HL-60/S4 treated with retinoic acid at 250 ng/mL for 4 days and 3 days (cell line): ENCODE results near the gene TTLL11.

ENCODE experiments used
- in situ Hi-C: fragments of 300-500 bp; cut with MboI; formaldehyde crosslinking; loops from 2 replicates; pipeline ENCODE4 v1.7.0; 2022; ENCODE audit warnings: low sequenced_read_pairs

Gene TTLL11

GRCh38 chr9:121985792-121986494, 107.2 kb downstream of the TTLL11 start:
- in situ Hi-C loops: loop anchor here (25.0 kb wide), 1 partner anchor 299 kb away; no protein-coding TSS in a partner anchor

- in situ Hi-C loops: loop anchor here (25.0 kb wide), 1 partner anchor 298 kb away; no protein-coding TSS in a partner anchor
Measured at GRCh38 chr9:121984726-121985402, 108.2 kb downstream of the TTLL11 start.

- in situ Hi-C loops: loop anchor here (25.0 kb wide), 1 partner anchor 296 kb away; no protein-coding TSS in a partner anchor
Measured at GRCh38 chr9:121983736-121984135, 109.4 kb downstream of the TTLL11 start.

GRCh38 chr9:121981118-121981883, 111.8 kb downstream of the TTLL11 start:
- in situ Hi-C loops: loop anchor here (25.0 kb wide), 1 partner anchor 294 kb away; no protein-coding TSS in a partner anchor

- in situ Hi-C loops: loop anchor here (25.0 kb wide), 1 partner anchor 293 kb away; no protein-coding TSS in a partner anchor
Measured at GRCh38 chr9:121980665-121981064, 112.4 kb downstream of the TTLL11 start.

GRCh38 chr9:121979736-121980135, 113.4 kb downstream of the TTLL11 start:
- in situ Hi-C loops: loop anchor here (25.0 kb wide), 1 partner anchor 292 kb away; no protein-coding TSS in a partner anchor

- in situ Hi-C loops: loop anchor here (25.0 kb wide), 1 partner anchor 289 kb away; no protein-coding TSS in a partner anchor
Measured at GRCh38 chr9:121976751-121977150, 116.4 kb downstream of the TTLL11 start.

- in situ Hi-C loops: loop anchor here (25.0 kb wide), 1 partner anchor 289 kb away; no protein-coding TSS in a partner anchor
Measured at GRCh38 chr9:121975801-121976277, 117.3 kb downstream of the TTLL11 start.

GRCh38 chr9:121974421-121974820, 118.7 kb downstream of the TTLL11 start:
- in situ Hi-C loops: no loop called here

- in situ Hi-C loops: no loop called here
Measured at GRCh38 chr9:121972501-121972981, 120.6 kb downstream of the TTLL11 start.

- in situ Hi-C loops: no loop called here
Measured at GRCh38 chr9:121968056-121968455, 125.1 kb downstream of the TTLL11 start.

- in situ Hi-C loops: no loop called here
Measured at GRCh38 chr9:121966706-121967105, 126.4 kb downstream of the TTLL11 start.

GRCh38 chr9:121963528-121963995, 129.5 kb downstream of the TTLL11 start:
- in situ Hi-C loops: no loop called here

- in situ Hi-C loops: no loop called here
Measured at GRCh38 chr9:121962421-121962820, 130.7 kb downstream of the TTLL11 start.

- in situ Hi-C loops: no loop called here
Measured at GRCh38 chr9:121960665-121961064, 132.4 kb downstream of the TTLL11 start.

- in situ Hi-C loops: no loop called here
Measured at GRCh38 chr9:121958530-121958929, 134.6 kb downstream of the TTLL11 start.

- in situ Hi-C loops: no loop called here
Measured at GRCh38 chr9:121956808-121957207, 136.3 kb downstream of the TTLL11 start.

- in situ Hi-C loops: no loop called here
Measured at GRCh38 chr9:121955649-121956048, 137.5 kb downstream of the TTLL11 start.

- in situ Hi-C loops: no loop called here
Measured at GRCh38 chr9:121954477-121955140, 138.5 kb downstream of the TTLL11 start.

GRCh38 chr9:121952611-121953010, 140.5 kb downstream of the TTLL11 start:
- in situ Hi-C loops: no loop called here
